NOMO-1 treated with DMSO at 0.1 percent for 48 hours (cell line): Measurements from ENCODE around the gene PPM1A.

ENCODE experiments used
- DNase-seq: peaks from one replicate; lab custom pipeline; 2025; ENCODE audit not compliant: unreplicated experiment; lab: John Stamatoyannopoulos, UW

Gene PPM1A

GRCh38 chr14:60248697-60249318, at the start of gene PPM1A:
PPM1A (plus strand) TSS chr14:60249221; CDS start chr14:60282704, 33,483 bp downstream.
- DNase-seq: peak; percentile 83

DNA sequence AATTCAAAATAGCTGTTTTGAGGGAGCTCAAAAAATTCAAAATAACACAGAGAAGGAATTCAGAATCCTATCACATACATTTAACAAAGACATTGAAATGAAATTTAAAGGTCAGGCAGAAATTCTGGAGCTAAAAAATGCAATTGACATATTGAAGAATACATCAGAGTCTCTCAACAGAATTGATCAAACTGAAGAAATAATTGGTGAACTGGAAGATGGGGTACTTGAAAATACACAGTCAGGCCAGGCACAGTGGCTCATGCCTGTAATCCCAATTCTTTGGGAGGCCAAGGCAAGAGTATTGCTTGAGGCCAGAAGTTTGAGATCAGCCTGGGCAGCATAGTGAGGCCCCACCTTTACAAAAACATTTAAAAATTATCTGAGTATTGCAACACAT, 49.7 kb upstream of the PPM1A start:
- DNase-seq: no peak

DNA sequence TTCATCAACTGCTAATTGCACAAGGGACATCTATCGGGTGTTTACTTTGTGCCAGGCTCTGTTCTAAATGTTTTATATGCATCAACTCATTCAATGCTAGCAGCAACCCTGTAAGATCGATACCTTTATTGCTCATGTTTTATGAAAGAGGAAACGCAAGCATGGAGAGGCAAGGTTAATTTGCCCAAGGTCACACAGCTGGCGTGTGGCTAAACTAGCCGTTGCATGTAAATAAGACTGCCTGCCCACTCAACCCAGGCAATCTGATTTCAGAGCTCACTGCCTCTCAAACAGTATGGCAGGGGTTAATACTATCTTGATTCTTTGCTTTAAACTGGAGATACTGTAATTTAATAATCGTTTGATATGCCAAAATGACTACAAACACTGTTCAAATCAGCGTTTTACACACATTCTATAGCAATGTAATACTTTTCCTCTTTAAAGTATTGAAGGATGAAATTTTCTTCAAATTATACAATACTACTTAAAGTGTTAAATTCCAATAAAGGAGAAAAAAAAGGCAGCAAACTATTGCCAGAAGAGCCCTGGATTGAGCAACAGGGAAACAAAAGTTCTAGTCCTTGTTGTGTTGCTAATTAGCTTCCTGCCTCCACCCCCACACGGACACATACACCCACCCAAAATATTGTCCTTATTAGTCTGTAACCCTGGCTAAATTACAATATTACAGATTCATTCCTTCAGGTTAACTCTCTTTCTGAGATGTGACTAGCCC, 44.7 kb upstream of the PPM1A start:
- DNase-seq: peak; percentile 62

- no peak for DNase-seq
These were observed 43.9 kb upstream of the PPM1A start for GRCh38 chr14:60204843-60205774.

- no peak for DNase-seq
These were observed 42.8 kb upstream of the PPM1A start for GRCh38 chr14:60206249-60206670.

DNA sequence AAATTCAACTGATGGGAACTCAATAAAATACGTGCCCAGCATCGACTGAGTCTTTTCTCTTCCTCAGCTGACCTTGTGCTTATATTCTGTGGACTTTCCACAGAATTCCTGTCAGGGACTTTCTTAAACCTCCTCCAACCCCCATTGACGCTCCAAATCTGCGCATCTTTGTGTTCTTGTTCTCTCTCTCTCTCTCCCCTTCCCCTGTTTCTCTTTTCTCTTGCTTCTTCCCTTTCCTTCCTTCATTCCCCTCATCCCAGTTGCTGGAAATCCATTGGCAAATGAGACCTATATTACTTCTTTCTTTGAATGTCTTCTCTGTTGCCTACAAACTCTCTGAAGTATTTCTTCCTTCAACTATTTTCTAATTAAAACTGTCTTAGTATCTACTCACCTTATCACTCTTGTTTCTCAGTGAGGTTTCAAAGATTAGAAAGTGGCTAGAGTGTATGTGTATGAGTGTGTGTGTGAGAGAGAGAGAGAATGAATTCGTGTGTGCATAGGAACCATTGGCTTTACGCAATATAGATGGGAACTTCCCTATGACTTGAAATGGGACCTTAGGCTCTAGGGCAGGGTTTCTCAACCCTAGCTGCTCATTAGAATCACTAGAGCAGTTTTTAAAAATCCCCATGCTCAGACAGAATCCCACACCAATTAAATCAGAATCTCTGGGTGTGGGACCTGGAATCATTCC, 42.0 kb upstream of the PPM1A start:
- peak; percentile 43 for DNase-seq

GRCh38 chr14:60210703-60211102, 38.3 kb upstream of the PPM1A start:
- no peak for DNase-seq

DNA sequence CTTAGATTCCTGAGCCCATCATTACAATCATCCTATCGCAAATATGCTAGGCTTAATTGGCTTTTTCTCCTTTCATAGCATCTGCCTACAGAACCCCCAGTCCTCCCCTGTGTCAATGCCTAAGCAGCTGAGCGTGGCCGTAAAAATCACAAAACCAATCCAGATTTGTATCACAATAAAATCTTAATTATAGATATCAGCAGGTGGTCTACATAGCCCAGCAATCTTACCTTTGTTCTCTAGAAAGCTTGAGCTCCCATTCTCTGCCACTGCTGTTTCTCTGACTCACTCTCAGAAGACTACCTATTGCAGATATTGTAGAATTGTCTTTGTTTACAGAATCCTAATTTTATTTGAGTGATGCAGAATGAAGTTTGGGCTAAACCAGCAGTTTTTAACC, 37.9 kb upstream of the PPM1A start:
- DNase-seq: no peak

- DNase-seq: no peak
These were observed 36.3 kb upstream of the PPM1A start for GRCh38 chr14:60212503-60213371.

GRCh38 chr14:60214003-60214402, 35.0 kb upstream of the PPM1A start:
- no peak for DNase-seq

DNA sequence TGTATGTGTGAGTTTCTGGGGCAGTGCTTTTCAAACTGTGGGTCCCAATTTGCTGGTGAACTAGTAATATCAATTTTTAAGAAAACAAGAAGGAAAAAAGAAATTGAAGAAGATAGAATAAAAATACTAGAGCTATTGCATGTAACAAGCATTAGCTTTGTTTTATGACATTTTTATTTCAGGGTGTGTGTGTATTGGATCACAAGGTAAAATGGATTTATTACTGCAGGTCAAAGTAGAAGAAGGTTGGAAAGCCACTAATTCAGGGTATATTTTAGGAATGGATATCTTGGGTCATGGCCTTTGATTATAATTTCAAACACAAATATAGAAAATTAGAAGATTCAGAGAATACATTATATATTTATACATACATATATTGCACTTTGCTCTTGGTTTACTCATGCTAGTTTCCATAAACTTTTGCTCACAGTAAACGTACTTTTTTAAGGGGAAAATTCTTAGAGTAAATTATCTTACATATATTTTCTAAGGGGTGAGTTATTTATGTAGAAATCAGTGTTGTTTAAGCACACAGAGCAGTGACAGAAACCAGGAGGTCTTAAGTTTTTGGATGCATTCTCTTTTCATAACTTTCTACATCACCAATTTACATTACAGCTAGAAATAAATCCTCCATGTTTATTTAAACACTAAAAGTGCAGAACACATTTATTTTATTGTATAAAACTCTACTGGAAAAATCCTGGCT, 34.5 kb upstream of the PPM1A start:
- DNase-seq: no peak

GRCh38 chr14:60215127-60215444, 33.9 kb upstream of the PPM1A start:
- no peak for DNase-seq

DNA sequence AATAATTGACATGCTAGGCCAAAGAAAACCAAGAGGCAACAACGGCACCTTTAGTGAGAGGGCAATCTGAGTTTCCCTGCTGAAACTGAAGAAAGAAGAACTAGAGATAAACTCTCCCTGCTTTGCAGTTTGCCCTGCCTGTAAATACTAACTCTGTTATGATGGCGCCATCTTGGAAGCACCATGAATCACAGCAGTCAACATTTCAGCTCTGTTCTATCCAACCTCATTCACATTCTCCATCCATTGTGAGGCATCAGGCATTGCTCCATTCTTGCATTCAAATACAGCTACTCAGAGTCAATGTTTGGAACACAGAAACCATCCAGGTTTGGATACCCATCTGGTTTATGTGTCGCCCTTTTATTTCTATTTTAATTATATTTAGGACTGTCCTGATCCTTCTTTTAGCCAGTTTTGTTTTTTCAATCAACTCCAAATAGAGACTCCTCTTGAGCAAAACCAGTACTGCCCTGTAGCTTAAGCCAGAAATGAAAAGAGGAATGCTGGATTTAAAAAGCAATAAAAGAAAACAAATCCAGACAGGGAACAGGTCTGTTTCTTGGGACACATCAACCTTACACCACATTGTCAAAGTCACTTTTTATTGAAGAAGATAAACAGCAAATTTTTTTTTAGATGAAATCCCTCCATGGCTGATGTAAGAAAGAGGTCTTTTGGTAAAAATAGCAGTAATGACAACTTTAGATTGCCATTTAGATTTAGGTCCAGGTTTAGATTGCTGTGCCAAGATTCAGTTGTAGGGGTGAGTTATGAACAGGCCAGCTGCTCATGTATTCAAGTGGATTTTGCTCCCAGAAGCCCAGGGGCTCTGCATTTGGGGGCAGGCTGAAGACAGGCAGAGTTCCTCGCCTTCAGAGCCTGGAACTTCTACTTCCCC, 33.3 kb upstream of the PPM1A start:
- no peak for DNase-seq

- DNase-seq: no peak
These were observed 31.3 kb upstream of the PPM1A start for GRCh38 chr14:60217713-60218112.

DNA sequence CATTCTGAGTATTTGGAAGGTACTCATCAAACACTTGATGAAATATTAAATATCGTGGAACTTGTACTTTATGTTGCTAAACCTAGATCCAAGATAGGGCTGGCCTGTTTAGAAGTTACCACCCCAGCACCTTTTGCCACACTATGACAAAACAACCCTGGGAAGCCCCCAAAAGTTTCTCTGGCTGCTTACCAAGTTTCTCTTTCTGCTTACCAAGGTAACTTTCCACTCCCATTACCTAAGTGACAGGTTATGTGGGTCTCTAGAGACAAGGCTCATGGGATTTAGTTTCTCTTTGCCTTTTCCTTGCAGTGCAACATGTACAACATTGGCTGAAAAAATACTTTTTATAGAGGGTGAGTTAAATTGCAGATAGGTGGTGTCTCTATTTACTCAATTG, 28.9 kb upstream of the PPM1A start:
- DNase-seq: no peak

- DNase-seq: no peak
These were observed 28.1 kb upstream of the PPM1A start for GRCh38 chr14:60220917-60221316.

GRCh38 chr14:60221457-60221856, 27.6 kb upstream of the PPM1A start:
- DNase-seq: no peak

- no peak for DNase-seq
These were observed 26.2 kb upstream of the PPM1A start for GRCh38 chr14:60222820-60223219.

GRCh38 chr14:60225265-60225664, 23.8 kb upstream of the PPM1A start:
- no peak for DNase-seq
